Effector CD8-positive, alpha-beta T cell (primary cell): ENCODE results near the gene MPPED1.

Experiments used
- DNase-seq: peaks from one replicate; lab custom pipeline; 2025; lab: John Stamatoyannopoulos, UW

Gene MPPED1

GRCh38 chr22:43520632-43521039 is 108.8 kb downstream of the MPPED1 start:
- no peak for DNase-seq

- no peak for DNase-seq
Measured at GRCh38 chr22:43521716-43522115, 109.9 kb downstream of the MPPED1 start.

GRCh38 chr22:43526117-43526655 is 114.4 kb downstream of the MPPED1 start:
- DNase-seq = no peak

- no peak for DNase-seq
Measured at GRCh38 chr22:43526946-43527345, 115.1 kb downstream of the MPPED1 start.

- DNase-seq = no peak
Measured at GRCh38 chr22:43528601-43529360, 117.0 kb downstream of the MPPED1 start.

GRCh38 chr22:43529461-43529860 is 117.6 kb downstream of the MPPED1 start:
- no peak for DNase-seq

GRCh38 chr22:43529934-43530333 is 118.1 kb downstream of the MPPED1 start:
- DNase-seq = no peak

GRCh38 chr22:43530349-43531201 is 118.8 kb downstream of the MPPED1 start:
- no peak for DNase-seq

GRCh38 chr22:43531651-43532050 is 119.8 kb downstream of the MPPED1 start:
- no peak for DNase-seq

- DNase-seq = no peak
Measured at GRCh38 chr22:43532301-43533155, 120.7 kb downstream of the MPPED1 start.

- no peak for DNase-seq
Measured at GRCh38 chr22:43533156-43533530, 121.3 kb downstream of the MPPED1 start.

- no peak for DNase-seq
Measured at GRCh38 chr22:43533656-43534428, 122.0 kb downstream of the MPPED1 start.

GRCh38 chr22:43534916-43535315 is 123.1 kb downstream of the MPPED1 start:
- no peak for DNase-seq

- no peak for DNase-seq
Measured at GRCh38 chr22:43535336-43535735, 123.5 kb downstream of the MPPED1 start.

GRCh38 chr22:43535741-43536140 is 123.9 kb downstream of the MPPED1 start:
- no peak for DNase-seq

GRCh38 chr22:43537019-43537585 is 125.3 kb downstream of the MPPED1 start:
- DNase-seq = no peak

- DNase-seq = no peak
Measured at GRCh38 chr22:43539572-43540528, 128.0 kb downstream of the MPPED1 start.

GRCh38 chr22:43540529-43540923 is 128.7 kb downstream of the MPPED1 start:
- DNase-seq = no peak

GRCh38 chr22:43541022-43541421 is 129.2 kb downstream of the MPPED1 start:
- no peak for DNase-seq
